Mesenteric fat pad (tissue), 1 donor: Measurements from ENCODE around the gene CPAMD8. TPM values are rescaled to one million over a fixed set of nuclear protein-coding genes. Genes with fewer than 3 reads are reported as not detected.

ENCODE experiments used
- DNase-seq: peaks from one replicate; pipeline ENCODE4 v3.0.0-alpha.2; 2020; ENCODE audit warnings: low spot score
- total RNA-seq: library from RNA; stranded (reverse); fragmentation: NEBNext Ultra II Directional; extraction: Animal tissue kit (Norgen Biotek cat#: 25700); gene quantifications from one replicate; pipeline ENCODE4 v1.2.1, GENCODE V29; 2021
- donor health status: DM: yes; HTN: yes; CAD: no.

Gene CPAMD8
- total RNA-seq, 1 donor from 2014 or later: 8.4 TPM

DNA sequence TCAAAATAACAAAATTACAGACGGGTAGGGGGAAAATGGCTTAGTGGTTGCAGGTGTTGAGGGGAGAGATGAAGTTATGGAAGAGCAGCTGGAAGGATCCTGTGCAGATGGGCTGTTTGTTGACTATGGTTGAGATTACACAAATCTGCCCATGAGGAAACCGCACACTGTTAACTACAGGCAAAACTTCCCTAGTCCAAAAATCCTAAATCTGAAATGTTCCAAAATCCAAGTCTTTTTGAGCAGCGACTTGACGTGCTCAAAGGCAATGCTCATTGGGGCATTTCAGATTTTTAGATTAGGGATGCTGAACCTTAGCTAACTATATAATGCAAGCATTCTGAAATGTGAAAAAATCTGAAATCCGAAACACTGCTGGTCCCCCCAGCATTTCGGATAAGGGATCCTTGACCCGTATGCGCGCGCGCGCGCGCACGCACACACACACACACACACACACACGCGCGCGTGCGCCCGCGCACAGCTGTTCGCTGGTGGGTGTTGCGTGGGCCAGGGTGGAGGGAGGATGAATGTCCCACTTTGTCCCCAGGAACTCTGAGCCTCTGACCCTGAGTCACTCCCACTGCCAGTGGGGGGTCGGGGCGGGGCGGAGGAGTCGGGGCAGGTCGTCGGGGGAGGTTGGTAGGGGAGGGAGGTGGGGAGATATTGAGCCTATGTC, 131.0 kb downstream of the CPAMD8 start:
- DNase-seq: no peak

DNA sequence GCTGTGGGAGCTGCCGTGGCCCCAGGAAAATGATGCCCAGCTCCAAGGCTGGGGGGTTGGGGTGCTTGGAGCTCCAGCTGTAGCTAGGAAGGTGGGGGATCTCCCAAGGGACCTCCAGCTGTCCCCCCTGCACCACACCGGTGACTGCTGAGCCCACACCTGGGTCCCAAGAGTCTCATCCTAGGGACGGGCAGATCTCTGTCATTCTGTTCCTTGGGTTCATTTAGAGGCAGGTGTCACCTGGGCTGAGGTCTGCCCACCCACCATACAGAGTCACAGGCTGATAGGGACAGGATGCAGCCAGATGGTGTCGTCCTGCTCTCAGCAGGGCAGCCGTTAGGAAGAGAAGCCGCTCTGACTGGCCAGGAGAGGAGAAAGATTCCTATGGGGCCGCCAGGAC, 132.5 kb downstream of the CPAMD8 start:
- no peak for DNase-seq

DNA sequence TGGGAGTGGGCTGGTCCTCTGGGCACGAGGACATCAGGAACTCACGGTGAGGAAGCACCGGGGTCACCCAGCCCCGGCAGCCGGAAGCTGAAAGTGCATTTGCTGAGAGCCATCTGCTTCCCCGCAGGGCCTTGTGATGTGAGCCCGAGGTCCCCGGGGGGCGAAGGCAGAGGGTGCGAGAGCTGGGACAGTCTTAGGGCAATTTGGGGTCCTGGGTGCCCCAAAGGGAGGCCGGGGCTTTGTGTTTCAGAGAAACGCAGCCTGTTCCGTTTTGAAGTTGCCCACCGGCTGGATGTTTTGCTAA, 133.0 kb downstream of the CPAMD8 start:
- DNase-seq: no peak

DNA sequence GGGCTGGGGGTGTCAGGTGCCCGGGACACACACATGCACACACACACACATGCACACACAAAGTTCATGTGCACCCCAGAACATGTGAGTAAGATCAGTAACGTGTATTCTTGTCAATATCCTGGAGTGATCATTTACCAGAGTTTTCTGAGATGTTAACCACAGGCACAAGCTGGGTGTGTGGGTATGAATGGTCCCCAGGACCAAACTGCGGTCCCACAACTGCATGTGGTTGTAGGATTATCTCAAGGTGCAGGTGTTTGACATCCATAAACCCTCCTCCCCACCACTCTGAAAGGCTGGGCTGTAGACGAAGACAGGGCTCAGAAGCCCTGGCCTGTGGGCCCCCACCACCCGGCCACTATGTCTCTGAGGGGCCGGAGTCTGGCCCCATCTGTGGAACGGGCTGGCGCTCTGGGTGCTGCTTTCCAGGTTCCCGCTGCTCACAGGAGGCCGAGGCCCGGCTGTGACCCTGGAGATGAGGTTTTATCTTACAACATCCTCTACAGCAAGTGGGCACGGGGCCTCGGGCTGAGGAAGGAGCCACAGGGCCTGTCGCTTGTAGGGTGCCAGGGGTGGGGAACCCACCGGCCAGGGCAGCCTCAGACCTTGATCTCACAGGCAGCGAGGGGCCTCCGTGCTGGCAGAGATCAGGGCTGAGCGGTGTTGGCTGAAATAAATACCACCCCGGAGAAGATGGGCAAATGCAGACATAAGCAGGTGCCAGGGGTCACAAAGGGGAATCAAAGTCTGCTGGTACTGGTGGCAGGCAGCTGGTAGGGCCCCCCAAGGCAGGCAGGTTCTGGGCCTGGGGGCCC, 133.5 kb downstream of the CPAMD8 start:
- DNase-seq: no peak

DNA sequence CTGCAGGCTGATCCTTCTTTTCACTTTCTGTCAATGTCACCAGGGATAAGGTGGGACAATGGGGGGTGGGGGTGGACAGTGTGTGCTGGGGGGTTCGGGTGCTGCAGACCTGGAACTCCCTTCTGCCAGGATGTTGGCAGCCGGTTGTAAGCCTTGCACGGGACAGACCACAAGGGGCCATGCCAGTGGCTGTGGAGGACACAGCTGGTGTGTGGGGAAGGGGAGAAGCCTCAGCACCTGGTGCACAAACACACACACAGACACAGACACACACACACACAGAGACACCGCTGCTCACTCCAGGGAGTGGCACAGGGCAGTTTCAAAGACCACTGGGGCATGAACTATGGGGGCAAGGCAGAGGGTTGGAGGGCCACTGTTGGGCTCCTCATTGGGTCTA, 134.2 kb downstream of the CPAMD8 start:
- no peak for DNase-seq

DNA sequence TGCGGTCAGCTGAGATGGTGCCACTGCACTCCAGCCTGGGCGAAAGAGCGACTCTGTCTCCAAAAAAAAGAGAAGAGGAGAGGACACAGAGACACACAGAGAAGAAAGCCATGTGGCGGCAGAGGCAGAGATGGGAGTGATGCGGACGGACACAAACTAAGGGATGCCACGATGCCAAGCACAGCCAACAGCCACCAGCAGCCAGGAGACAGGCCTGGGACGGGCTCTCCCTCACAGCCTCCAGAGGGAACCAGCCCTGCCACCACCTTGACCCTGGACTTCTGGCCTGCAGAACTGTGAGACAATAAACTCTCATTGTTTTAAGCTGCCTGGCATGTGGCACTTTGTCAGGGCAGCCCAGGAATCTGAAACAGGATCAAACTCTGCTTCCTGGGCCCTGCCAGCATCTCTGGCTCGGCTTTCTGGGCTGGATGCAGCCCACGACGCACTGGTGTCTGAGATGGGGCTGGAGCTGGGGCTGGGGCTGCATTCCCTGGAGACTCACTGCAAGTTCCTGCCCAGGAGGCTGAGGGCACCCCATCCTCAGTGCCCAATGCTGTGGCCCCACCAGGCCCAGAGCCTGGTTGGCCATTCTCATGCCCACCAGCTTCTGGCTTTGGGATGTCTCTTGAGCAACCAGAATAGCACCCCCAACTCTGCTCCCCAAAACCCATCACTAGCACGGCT, 134.8 kb downstream of the CPAMD8 start:
- DNase-seq: no peak

DNA sequence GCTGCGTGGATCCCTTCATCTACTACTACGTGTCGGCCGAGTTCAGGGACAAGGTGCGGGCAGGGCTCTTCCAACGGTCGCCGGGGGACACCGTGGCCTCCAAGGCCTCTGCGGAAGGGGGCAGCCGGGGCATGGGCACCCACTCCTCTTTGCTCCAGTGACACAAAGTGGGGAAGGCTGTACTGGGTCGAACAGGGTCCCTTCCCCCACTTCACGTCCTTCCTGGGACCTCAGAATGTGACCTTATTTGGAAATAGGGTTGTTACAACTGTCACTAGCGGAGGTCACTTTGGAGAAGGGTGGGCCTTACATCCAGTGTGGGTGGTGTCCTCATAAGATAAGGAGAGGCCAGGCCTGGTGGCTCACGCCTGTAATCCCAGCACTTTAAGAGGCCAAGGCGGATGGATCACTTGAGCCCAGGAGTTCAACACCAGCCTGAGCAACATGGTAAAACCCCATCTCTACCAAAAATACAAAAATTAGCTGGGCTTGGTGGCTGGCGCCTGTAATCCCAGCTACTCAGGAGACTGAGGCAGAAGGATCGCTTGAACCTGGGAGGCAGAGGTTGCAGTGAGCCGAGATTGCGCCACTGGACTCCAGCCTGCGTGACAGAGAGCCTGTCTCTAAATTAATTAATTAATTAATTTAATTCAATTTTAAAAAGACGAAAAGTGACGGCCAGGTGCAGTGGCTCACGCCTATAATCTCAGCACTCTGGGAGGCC, 136.0 kb downstream of the CPAMD8 start:
- no peak for DNase-seq

DNA sequence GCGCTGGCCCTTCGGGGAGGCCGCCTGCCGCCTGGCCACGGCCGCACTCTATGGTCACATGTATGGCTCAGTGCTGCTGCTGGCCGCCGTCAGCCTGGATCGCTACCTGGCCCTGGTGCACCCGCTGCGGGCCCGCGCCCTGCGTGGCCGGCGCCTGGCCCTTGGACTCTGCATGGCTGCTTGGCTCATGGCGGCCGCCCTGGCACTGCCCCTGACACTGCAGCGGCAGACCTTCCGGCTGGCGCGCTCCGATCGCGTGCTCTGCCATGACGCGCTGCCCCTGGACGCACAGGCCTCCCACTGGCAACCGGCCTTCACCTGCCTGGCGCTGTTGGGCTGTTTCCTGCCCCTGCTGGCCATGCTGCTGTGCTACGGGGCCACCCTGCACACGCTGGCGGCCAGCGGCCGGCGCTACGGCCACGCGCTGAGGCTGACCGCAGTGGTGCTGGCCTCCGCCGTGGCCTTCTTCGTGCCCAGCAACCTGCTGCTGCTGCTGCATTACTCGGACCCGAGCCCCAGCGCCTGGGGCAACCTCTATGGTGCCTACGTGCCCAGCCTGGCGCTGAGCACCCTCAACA, 136.6 kb downstream of the CPAMD8 start:
- DNase-seq: no peak

DNA sequence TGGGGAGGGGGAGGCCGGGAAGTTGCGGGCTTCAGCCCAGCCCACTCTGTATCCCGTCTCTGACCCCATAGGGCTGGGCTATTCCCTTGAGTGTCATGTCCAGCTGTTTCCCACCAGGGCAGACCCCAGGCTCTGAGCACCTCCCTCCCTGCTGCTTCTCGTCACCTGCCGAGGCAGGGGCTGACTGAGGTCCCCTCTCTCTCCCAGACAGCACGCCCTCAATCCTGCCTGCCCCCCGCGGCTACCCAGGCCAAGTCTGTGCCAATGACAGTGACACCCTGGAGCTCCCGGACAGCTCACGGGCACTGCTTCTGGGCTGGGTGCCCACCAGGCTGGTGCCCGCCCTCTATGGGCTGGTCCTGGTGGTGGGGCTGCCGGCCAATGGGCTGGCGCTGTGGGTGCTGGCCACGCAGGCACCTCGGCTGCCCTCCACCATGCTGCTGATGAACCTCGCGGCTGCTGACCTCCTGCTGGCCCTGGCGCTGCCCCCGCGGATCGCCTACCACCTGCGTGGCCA, 137.2 kb downstream of the CPAMD8 start:
- no peak for DNase-seq

DNA sequence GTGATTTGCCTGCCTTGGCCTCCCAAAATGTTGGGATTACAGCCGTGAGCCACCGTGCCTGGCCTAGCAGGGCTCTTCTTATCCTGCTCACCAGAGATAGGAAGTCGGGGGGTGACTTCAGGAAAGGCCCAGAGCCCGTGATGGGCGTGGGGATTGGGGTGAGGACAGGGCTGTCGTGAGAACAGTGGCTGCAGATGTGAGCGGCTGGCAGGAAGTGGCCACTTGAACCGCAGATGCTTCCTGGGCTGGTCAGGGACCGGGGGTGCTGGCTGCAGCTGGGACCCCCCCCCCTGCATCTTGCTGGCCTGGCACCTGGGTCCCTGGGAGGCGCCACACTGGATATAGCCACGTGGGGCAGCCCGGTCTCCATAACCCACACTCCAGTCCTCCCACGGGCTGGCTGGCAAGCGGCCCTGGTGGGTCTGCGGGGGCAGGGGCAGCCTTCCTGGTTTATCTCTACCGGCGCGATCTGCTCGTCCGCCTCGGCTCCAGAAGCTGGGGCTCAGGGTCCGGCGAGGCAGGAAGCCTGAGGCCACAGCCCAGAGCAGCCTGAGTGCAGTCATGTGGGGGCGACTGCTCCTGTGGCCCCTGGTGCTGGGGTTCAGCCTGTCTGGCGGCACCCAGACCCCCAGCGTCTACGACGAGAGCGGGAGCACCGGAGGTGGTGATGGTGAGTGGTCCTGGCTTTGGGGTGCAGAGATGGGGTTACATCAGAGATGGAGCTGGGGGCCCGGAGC, 137.8 kb downstream of the CPAMD8 start, which contains the start of gene F2RL3:
Gene F2RL3 (plus strand): TSS at position 371 of the 737 bp plus-strand sequence. CDS start 191 bp downstream, at position 562.
- DNase-seq: no peak

DNA sequence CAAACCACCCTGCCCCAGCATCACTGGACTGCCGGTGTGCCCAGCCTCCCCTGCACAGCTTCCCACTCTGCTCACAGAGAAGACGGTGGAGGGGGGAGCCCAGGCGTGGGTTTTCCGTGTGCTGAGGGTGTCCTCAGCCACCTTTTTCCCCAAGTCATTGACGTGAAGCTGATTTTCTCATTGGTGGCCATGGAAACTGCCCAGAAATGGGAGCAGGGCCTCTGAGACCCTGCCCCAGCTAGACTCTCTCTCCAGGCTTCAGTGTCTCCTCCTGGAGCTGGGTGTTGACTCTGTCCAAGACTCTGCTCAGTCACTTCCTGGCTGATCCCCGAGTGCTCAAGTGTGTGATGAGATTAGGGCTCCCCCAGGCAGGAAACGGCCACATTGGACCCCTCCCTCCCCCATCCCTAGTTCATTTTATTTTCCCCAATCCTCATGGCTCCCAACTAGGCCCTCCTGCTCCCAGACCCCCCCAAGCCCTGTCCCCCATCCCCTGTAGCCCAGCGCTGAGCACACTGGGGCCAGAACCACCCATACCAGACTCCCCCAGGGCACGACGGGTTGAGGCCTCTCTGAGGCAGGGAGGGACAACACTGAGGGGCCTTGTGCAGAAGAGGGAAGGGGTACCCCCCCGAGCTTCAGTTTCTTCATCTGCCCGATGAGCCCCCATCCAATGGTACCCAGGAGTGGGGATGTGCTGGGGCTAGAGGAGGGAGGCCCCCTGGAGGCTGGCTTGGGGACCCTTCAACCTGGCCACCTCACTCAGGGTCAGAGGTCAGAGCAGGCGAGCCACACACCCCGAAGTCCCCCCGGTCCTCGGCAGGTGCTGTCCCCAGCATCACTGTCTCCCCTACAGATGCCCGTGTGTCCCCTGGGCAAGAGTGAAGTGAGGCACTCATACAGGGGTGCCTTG, 139.0 kb downstream of the CPAMD8 start:
- DNase-seq: no peak

DNA sequence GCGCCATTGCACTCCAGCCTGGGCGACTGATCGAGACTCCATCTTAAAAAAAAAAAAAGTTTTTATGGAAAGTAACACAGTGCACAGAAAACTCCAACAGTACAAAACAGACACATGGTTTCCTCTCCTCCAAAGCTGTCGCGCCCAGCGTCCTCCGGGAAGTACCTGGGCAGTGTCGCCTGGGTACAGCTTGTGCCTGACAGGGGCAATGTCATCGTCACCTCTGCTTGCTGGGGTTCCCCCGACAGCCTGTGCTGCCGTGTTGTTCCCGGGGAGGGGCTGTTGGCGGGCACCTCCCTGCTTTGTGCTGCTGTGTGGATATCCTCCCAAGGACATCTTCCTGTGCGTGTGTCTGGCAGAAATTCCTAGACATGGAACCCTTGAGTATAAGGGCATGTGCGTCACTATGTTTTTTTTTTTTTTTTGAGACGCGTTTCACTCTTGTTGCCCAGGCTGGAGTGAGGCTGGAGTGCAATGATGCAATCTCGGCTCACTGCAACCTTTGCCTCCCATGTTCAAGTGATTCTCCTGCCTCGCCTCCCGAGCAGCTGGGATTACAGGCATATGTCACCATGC, 140.2 kb downstream of the CPAMD8 start:
- DNase-seq: no peak

DNA sequence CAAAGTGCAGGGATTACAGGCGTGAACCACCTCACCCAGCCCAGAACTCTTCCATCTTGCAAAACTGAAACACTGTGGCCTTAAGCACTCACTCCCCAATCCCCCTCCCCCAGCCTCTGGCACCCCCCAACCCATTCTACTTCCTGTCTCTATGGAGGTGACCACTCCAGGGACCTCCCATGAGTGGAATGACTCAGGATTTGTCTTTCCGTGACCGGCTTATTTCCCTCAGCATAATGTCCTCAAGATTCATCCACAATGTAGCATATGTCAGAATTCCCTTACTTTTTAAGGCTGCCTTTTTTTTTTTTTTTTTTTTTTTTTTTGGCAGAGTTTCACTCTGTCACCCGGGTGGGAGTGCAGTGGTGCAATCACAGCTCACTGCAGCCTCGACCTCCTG, 141.4 kb downstream of the CPAMD8 start:
- DNase-seq: no peak

DNA sequence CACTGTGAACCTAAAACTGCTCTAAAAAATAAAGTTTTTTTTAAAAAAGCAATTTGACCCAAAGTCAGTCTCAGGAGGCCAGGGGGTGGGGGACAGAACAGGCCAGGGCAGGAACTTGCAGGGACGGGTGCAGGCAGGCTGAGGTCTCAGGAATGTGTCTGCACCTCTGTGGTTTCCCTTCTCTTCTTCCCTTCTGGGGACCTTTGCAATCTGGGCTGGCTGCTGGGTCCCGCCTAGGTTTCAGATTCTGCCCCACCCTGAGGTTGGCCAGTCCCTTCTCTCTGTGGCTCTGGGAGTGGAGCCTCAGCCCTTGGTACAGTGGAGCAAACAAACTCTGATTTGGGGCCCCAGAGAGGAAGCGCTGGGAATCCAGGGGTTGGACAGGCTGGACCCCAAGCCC, 143.1 kb downstream of the CPAMD8 start:
- DNase-seq: no peak

DNA sequence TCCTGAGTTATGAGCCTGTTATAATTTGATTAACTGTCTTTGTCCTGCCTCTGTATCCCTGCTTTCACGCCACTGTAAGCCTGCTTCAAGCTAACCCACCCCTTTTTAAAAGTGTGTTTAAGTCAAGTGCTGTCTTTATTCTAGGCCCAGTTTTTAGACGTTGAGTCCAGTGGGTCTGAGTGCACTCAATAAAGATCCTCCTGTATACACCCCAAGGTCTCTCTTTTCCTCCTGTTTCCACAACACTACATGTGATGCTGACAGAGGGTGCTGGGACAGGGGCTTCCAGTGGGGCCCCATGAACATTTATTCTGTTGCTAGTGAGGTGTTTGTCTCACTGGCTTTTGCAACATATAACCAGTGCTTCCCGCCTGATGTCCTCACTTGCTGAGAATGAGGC, 144.5 kb downstream of the CPAMD8 start:
- no peak for DNase-seq

DNA sequence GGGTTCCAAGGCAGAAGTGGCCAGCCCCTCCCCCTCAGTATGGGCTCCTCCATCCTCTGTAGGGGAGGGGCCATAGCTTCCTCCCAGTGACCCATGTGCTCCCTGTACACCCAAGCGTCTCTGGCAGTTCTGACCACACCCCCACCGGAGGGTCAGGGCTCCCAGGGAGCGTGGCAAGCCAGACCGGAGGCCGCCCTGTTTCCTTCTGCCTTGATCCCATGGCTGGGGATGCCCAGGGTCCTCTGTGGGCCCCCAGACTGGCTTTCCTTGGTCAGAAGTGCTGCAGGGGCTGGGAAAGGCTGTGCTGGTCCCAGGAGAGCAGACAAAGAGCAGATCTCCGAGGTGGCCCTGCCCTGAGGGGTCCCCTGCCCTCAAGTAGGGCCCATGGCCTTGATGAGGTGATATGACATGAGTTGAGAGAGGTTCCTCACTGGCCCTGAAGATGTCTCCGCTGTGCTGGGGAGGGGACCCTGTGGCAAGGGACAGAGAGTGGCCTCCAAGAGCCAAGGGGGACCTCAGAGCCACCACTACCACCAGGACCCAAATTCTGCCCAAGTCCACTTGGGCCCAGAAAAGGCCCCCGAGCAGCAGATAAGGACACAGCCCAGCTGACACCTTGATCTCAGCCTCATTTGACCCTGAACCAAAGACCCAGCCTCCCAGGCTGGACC, 145.6 kb downstream of the CPAMD8 start:
- DNase-seq: no peak

DNA sequence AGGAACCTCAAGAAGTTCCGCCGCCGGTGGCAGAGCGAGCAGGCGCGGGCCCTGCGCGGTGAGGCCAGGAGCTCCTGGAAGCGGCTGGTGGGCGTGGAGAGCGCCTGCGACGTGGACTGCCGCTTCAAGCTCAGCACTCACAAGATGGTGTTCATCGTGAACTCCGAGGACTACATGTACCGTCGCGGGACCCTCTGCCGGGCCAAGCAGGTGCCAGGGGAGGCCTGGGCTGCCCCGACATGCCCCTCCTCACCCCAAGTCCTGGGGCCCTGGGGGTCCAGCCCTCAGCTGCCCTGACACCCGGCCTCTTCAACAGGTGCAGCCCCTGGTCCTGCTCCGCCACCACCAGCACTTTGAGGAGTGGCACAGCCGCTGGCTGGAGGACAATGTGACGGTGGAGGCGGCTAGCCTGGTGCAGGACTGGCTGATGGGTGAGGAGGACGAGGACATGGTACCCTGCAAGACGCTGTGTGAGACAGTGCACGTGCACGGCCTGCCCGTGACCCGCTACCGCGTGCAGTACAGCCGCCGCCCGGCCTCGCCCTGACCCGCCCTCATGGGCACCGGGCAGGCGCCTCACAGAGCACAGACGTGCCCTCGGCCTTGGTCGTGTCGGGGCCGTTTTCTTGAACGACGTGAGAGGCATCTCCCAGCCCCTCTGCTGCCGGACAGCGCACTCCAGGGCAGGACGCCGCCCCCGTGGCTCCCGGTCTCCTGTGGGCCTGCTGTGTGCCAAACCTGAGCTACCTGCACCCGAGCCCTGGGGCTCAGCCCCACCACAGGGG, 148.2 kb downstream of the CPAMD8 start:
- no peak for DNase-seq

DNA sequence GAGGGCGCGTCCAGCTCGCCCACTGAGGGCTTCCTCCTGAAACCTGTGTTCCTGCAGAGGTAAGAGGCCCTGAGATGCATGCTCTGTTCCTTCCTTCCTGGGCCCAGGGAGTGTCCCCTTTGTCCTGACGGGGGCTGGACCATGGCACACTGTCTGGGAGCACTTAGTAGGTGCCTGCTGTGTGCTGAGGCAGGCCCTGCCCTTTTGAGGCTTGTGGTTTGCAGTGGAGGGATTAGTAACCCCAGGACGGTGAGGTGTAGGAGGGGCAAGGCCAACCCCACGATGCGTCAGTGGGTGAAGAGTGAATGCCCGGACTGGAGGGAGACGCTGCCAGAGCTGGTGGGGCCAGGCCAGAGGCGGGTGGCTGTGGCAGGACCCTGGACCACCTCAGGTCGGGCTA, 149.0 kb downstream of the CPAMD8 start:
- no peak for DNase-seq
